Fibroblast of peridontal ligament (primary cell): ENCODE data around the gene RTF1.

Source experiments
- DNase-seq: peaks from one replicate; pipeline ENCODE4 v3.0.0-alpha.2; 2010; ENCODE audit errors: extremely low read depth

The RTF1 gene

DNA sequence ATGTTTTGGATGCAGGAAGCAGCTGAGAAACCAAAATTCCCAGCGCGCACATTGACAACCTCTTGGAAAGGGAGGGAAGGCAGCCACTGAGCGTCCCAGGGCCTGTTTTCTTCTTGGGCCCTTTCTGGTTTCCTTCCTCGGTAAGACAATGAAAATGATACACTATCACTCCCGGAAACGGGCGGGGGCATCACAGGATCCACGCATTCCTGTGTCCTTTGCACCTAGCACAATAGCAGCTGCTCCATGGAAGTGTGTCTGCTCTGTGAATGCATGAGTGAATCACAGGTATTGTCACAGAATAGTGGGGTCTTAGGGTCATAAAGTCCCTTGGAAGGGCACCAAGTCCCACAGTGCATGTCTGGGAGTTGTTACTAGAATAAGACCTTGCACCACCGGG lies 70.5 kb downstream of the RTF1 start:
- DNase-seq: no peak

DNA sequence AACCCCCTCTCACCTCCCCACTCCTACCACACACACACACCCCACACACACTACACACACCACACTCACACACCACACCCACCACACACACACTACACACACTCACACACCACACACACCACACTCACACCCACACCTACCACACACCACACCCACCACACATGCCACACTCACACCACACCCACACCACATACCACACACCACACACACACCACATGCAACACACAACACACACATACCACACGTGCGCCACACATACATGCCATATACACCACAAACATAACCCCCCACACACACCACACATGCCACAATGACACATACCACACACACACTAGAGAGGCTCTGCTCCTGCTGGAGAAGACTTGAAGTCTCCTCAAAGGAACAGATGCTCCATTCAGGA lies 70.9 kb downstream of the RTF1 start:
- no peak for DNase-seq

DNA sequence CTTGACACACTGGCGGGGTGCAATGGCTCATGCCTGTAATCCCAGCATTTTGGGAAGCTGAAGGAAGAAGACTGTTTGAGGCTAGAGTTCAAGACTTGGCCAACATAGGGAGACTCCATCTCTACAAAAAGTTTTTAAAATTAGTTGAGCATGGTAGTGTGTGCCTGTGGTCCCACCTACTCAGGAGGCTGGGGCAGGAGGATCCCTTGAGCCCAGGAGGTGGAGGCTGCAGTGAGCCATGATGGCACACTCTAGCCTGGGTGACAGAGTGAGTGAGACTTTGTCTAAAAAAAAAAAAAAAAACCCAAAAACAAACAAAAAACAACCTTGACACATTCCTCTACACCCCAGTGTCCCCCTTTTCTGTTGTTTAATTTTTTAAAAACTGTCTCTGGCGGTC lies 72.7 kb downstream of the RTF1 start:
- no peak for DNase-seq

DNA sequence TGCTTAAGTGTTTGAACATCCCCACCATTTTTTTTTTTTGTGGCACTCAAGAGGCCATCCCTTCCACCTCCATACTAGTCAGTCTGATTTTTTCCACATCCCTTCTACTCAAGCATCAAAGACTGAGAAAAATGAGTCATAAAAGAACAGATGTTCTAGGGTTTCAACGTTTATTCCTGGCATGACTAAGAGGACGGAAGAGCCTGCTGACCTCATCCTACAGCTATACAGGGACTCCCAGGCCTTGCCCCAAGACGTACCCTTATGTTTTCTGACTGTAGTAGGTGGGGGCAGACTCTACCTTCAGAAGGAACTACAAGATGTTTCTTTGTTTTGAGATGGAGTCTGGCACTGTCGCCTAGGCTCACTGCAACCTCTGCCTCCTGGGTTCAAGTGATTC lies 73.5 kb downstream of the RTF1 start:
- DNase-seq: peak; percentile 96

DNA sequence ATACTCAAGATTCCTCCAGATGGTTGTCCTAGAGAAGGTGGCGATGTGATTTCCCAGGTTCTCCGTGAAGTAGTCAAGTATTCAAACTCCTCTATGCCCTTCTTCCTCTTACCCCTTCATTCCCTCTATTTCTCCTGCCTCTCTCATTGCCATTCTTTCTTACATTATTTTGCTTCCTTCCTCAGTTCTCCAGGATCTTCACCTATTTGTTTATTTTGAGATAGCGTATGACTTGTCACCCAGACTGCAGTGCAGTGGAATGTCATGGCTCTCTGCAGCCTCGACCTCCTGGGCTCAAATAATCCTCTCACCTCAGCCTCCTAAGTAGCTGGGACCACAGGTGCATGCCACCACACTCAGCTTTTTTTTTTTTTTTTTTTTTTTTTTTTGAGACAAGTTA lies 75.0 kb downstream of the RTF1 start:
- no peak for DNase-seq

DNA sequence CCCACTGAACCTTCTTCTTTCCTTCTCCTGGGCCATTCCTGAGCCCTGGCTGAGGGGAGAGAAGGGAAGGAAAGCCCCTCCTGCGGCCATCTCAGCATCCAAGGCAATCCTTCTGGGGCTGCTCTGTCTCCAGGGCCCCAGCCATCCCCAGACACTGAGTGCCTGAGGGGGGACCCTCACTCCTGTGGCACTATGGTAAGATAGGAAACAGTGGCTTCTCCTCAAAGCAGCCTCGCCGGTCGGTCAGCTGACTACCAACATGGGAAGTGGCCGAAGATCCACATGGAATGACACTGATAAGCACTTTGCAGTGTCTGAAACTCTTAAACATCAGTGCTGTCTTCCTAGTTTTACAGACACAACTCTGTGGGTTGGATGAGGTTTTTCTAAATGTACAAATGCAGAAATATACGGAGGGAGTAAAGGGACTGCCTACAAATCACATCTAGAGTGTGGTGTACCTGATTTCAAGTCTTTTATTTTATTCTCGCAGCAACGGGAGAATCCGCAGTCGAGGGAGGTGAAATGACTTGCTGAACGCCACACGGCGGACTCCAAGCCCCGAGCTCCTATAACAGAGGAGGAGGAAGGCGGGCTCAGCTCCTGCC lies 75.8 kb downstream of the RTF1 start:
- no peak for DNase-seq

DNA sequence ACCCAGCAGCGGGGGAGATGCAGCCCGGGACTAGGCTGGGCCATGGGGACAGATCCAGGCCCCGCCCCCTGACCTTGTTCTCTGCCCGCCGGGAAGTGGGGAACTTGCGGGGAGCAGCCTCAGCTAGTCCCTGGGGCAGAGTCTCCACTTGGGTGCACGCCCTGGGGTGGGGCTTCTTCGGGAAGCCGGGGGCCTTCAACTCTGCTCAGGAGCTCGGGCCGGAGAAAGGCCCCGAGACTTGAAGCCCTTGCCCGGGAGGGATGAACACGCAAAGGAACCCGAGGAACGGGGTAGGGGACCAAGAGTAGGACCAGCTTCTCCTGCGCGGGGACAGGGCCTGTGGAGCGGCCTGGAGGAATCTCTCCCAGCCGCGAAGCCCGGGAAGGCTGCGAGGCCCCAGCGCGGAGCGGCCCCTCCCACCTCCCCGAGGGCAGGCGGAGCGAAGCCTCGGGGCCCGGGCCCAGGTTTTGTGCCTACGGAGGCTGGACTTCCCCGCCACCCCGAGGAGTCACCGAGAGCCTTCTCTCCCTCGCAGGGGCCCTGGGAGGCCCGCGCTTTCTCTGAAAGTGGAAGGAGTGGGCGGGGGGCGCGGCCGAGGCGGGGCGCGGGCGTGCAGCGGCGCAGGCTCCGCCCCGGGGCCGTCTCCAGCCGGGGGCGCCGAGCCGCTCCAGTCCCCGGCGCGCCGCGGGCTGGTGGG lies 76.5 kb downstream of the RTF1 start, which contains the start of gene ITPKA:
Gene ITPKA, plus strand, starts transcription at position 670 of the 697 bp plus-strand sequence. CDS start 54 bp downstream, outside the sequence.
- DNase-seq: peak; percentile 50

DNA sequence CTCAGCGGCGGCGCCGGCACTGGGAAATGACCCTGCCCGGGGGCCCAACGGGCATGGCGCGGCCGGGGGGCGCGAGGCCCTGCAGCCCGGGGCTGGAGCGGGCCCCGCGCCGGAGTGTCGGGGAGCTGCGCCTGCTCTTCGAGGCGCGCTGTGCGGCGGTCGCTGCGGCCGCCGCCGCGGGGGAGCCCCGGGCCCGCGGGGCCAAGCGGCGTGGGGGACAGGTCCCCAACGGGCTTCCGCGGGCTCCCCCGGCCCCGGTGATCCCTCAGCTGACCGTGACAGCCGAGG lies 77.0 kb downstream of the RTF1 start:
- no peak for DNase-seq

DNA sequence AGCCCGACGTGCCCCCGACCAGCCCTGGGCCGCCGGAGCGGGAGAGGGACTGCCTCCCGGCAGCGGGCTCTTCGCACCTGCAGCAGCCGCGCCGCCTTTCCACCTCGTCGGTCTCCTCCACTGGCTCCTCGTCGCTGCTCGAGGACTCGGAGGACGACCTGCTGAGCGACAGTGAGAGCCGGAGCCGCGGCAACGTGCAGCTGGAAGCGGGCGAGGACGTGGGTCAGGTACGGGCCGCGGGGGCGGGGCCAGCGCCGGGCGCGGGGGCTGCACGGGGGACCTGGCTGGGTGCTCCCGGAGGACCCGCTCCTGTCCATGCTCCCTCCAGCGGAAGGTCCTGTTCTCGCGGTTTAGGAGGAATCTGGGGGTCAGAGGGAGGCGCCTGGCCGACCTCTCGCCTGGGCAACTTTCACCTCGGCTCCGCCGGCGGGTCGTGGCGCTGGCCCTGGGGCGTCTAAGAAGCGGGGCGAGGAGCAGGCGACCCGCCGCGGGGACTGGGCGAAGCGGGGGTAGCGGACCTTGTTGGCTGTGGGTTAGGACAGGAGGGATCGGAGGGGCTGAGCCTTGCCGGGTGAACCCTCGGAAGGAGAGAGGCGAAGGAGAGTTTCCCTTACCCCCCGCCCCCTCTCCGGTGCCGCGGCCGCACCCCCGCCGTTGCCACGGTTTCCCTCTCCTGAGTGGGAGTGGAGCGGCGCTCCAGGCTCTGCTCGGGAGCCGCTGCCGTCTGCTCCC lies 77.5 kb downstream of the RTF1 start:
- DNase-seq: no peak

DNA sequence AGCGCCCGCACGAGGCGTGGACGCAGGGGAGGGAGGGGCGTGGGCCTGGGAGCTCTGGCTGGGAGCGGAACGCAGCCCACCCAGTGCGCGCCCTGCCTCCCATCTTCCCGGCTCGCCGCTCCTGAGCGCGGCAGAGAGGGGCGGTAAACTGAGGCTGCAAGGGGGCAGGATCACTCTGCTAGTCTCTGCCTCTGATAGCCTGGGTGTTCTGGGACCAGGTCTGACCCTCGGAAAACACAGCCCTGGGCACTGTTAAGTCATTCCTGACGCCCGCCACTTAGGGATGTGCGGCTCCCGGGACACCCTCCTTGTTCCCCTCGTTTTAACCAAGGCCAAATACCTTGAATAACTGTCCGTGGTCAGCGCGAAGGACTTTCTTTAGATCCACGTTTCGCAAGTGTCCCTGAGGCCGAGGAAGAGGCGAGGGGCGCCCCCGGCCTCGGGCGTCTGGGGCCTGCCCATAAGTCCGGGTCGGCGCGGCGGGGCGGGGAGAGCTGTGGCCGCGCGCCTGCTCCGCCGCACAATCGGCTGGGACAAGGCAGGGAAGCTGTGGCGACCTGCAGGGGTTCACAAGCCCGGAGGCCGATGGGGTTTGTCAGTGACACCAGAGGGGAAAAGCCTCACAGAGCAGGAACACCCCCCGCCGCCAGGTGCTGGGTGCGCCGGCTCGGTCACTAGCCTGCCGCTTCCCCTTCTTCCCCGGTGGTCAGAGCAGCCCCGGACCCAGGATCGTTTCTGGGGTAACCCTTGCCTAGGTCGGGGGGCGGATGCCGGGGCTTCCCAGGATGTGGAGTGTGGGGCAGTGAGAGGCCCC lies 78.2 kb downstream of the RTF1 start:
- DNase-seq: no peak

DNA sequence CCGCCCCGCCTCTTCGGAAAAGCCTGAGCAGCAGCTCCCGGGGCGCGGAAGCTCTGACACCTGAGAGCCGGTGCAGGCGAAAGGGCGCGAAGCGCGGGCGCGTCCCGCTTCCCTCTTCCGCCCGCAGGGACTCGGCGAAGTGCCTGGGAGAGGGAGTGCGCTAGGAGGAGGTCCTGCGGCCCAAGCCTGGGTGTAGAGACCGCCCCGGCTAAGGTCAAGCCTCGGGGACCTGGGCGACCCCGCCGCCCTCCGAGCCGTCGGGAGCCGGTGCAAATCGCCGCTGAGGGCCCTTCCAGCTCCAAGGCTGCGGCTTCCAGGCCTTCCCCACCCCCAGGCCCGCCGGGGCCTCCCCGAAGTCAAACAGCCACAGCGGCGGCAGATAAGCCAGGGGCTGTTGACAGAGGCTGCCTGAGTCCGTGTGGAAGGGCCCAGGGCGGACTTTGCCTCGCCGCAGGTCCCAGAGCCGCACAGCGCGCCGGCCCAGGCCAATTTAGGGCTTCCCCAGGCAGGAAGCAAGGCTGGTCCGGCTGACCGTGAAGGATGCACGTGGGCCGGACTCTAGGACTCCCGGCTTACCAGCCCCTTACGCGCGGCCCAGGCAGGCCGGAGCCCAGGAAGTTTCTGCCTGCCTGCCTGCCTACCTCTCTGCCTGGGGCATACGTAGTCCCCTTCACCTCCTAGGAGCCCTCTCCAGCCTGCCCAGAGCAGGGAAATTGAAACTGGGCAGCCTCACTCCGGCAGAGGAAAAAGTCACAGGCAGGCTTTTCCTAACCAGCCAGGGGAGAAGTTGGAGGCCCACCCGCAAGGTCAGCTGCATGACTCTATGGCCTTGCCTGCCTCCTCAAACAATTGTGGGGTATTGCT lies 79.1 kb downstream of the RTF1 start:
- DNase-seq: no peak

DNA sequence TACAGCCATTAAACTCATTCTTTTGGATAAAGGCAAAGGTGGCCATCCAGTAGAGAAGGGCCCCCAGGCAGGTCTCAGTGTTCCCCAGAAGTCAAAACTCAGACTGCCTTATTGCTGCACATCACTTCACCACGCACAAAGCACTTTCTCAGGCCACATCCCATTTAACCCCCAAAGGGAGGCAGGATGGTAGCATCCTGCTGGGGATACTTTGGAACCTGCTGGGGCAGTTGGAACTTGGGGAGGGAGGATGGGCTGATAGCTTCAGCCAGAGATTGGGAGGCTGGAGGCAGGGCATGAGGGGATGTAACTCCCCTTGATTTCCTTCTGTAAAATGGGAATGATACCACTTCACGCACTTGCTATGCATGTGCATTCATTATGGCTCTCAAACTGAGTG lies 81.8 kb downstream of the RTF1 start:
- DNase-seq: no peak

DNA sequence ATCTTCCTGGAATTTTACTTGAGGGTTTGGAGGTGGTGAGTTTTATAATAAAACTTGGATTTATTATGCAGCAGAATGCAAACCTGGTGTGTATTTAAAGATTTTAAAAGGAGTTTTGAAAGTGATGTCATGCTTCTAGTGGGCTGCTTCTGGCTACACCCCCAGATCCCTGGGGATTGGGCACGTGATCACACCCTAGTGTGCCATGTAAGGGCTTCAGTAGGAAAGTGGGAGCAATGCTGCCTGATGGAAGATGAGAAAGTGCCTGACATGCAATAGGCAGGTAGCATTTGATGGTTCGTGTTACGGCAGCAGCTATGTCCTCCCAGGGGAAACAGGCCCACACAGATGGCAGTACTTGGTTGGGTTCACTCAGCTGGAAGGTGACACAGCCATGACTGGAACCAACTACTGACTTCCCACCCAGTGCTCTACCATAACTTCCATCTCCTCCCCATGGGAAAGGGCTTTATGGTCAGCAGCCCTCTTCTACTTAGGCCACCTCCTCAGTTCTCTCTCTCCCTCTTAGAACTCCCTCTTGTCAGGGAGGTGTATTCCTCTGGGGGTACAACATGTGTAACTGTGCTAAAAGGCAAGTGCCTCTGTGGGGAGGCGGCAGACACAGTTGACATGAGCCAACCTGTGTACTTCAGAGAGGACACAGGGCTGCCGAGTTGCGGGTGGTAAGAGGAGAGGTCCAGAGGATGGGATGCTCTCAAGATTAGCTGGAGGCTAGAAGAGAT lies 82.4 kb downstream of the RTF1 start:
- no peak for DNase-seq

DNA sequence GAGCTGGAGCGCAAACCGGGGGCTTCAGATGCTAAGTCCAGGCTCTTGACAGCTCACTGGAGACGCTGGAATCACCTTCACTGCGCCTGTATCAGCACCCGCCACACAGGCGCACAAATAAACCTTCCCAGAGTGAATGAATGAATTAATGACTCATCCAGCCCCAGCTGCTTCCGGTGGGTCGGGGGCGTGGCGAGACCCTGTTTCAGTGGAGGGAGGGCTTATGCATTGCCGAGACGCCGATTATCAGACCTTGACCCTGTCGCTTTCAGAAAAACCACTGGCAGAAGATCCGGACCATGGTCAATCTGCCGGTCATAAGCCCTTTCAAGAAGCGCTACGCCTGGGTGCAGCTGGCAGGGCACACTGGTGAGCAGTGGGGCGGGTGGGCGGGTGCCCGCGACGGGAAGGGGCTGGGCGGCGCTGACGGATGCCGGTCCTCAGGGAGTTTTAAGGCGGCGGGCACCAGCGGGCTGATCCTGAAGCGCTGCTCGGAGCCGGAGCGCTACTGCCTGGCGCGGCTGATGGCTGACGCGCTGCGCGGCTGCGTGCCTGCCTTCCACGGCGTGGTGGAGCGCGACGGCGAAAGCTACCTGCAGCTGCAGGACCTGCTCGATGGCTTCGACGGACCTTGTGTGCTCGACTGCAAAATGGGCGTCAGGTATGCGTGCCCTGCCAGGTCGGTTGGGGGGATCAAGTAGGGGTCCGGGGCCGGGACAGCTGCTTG lies 84.5 kb downstream of the RTF1 start:
- DNase-seq: no peak

DNA sequence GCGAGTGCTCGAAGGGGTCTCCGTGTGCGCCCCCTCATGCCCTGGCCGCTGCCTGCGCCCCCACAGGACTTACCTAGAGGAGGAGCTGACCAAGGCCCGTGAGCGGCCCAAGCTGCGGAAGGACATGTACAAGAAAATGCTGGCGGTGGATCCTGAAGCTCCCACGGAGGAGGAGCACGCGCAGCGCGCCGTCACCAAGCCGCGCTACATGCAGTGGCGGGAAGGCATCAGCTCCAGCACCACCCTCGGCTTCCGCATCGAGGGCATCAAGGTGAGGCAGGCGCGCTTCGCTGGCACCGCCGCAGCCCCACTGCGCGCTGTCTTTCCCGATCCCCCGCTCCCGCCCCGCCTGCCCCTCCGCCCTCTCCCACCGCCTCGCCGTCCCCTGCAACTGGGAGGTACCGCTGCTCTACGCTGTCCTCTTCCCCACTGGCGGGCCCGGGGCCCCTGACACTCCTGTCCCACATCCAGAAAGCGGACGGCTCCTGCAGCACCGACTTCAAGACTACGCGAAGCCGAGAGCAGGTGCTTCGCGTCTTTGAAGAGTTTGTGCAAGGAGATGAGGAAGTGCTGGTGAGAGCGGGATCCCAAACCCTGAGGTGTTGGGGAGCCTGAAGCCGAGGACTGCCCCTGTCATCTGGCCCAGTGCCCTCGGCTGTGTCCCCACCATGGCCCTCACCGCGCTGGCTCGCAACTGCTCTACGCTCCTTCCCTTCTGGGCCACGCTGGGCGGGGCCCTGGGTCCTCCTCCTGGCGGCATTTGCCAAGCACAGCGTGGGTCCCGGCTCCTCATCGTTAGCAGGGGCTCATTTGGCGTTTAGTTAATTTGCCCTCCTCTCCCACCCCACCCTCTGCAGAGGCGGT lies 85.3 kb downstream of the RTF1 start:
- no peak for DNase-seq

DNA sequence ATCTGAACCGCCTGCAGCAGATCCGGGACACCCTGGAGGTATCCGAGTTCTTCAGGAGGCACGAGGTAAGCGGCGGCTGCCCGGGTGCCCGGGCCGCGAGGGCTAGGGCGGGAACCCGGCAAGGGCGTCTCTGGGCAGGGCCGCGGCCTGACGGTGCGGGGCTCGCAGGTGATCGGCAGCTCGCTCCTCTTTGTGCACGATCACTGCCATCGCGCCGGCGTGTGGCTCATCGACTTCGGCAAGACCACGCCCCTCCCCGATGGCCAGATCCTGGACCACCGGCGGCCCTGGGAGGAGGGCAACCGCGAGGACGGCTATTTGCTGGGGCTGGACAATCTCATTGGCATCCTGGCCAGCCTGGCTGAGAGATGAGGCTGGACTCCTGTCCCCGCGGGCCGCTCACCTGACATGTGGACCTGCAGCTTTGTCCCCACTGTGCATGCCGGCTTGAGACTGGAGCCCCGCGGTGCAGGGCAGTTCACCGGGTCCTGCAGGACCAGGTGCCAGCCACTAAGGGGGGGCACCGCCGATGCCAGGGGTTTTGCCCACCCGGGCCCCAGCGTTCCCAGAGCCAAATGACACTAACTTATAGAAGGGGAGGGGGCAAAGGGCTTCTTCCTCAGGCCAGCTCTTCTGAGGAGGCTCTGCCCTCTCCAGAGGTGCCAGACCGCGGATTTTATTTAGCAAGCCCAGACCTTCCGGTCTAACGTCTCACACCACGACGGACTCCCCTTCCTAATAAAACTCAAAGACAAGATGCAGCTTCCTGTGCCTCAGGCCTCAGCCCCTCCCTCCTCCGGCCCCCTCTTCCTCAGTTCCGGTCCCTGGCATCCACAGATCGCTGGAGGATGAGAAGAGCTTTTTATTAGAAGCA lies 86.1 kb downstream of the RTF1 start:
- DNase-seq: no peak

DNA sequence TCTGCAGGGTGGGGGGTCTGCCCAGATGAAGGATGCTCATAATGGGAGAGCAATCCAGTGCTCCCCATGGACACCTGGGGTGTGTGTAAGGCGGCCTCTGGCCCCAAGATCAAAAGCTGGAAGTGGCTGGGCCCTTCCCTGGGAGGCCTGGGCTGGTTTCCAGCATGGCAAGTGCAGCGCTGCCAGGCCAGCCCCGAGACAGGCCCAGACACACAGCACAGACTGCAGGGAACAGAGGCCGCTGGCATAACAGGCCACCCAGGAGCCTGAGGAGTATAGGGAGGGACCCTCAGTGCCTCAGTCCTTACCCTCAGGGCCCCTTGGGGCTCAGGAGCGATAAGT lies 86.7 kb downstream of the RTF1 start:
- no peak for DNase-seq
